ENCODE measurements around the gene NANOS2. TPM values are rescaled to one million over a fixed set of nuclear protein-coding genes. Genes with fewer than 3 reads are reported as not detected.
A peak's percentile ranks its signal among the peaks of the same experiment; 100 is the strongest.
"Not testable (repeated sequence)": the region's sequence is repeated elsewhere in the genome, so short reads cannot be mapped to it uniquely, and the experiment has no call there.

NANOS2 gene
- total RNA-seq, 1 donor from 2014 or later = not detected

DNA sequence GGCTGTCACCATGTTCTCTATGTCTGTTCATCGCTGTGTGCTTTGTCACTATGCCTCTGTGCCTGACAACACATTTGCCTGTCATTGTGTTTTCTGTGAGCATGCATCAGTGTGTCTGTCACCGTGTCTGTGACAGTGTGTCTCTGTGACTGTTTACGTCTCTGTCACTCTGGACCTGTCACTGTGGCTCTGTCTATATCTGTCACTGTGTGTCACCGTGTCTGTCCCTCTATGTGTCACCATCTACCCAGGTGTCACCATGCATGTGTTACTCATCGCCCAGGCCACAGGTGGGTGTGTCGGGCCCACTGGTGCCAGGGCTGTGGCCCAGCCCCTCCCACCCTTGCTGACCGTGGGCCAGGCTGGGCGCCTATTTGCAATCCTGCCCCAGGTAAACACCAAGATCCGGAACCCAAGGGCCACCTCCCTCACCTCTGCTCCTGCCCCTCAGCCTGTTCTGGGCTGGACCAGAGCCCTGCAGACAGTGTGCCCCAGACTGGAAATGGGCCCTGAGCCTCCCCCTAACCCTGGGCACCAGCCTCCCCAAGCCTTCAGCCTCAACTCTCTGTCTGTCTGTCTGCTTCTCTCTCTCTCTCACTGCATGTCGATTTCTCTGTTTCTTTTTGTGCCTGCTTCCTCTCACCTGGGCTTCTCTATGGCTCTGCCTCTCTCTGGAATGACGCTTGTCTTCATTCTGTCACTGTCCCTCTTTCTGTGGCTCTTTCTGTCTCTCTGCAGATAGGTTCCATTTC, 36.4 kb downstream of the NANOS2 start:
- DNase-seq (ENCODE audit: low spot score) = peak; percentile 94
- ATAC-seq = peak; percentile 46

DNA sequence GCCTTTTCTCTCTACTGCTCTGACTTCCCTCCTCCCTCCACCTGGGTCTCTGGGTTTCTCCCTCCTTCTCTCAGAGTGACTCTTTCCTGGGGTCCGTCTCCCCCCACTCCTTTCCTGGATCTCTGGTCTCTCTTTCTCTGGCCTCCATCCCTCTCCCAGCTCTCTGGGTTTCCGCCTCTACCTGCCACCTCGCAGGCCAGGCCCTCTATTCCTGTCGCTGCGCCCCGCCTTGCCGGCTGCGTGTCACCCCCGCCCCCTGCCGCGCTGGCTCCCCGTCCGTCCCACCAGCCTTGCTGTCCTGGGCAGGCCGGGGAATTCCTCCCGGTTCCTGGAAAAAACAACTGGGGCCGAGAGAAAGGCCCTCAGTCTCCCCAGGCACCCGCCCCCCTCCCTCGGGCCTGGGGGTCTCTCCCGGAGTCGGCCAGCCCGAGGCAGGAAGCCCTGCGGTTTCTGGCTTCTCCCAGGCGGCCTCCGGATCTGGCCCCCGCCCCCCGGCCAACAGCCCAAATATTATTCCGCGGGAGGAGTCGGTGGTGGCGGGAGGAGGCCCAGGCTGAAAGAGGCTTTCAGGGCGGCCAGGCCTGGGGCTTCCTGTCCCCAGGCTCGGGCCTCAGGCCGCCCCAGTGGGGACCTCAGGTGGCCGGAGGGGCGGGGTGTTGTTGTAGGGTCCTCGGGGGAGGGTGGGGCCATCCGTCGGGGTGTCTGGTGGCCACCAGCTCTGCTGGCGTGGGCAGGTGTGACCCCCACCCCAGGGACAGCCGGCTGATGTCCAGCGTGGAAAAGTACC, 38.0 kb downstream of the NANOS2 start:
- DNase-seq (ENCODE audit: low spot score) (peak; percentile 75), ATAC-seq (peak; percentile 46)

DNA sequence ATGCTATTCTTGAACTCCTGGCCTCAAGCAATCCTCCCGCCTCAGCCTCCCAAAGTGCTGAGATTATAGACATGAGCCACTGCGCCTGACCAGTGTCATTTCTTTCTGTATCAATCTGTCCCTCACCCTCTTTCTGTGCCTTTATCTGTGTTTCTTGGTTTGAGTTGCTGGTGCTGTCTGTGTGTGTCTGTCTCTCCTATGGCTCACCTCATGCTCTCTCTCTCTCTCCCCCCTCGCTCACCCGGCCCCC, 38.5 kb downstream of the NANOS2 start:
- DNase-seq (ENCODE audit: low spot score) (no peak), ATAC-seq (peak; percentile 2)

DNA sequence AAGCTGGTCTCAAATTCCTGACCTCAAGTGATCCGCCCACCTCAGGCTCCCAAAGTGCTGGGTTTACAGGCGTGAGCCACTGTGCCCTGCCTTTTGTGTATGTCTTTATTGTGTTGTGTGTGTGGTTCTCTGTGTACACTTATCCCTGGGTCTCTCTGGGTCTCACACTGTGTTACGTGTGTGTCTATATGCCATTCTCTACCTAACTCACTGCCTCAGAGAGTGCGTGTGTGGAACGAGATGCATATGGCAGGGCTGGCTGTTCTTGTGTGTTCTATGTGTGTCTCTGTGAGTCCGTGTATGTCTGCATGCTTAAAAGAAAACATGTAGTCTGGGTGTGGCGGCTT, 40.0 kb downstream of the NANOS2 start:
- DNase-seq (ENCODE audit: low spot score) = no peak
- no peak for ATAC-seq

DNA sequence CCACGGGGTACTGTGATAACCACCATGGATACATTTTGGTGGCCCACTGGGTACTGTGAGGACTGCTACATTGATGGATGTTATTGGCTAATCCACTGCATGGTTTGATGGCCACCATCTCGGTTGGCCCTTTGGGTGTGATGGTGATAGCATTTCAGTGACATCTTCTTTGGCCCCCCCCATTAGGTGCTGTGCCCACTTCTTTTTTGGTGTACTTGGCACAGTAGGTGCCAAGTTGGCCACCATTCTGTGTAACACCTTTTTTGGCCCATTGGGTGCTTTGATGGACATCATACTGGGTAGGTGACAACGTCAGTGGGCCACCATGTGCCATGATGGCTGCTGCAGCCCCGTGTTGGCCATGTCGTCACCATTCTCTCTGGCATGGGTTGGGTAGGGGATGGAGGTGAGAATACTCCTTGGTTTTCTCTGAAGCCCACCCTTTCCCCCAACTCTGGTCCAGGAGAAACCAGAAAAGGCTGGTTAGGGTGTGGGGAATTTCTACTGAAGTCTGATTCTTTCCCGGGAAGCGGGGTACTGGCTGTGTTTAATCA, 41.3 kb downstream of the NANOS2 start:
- ATAC-seq = peak; percentile 0

DNA sequence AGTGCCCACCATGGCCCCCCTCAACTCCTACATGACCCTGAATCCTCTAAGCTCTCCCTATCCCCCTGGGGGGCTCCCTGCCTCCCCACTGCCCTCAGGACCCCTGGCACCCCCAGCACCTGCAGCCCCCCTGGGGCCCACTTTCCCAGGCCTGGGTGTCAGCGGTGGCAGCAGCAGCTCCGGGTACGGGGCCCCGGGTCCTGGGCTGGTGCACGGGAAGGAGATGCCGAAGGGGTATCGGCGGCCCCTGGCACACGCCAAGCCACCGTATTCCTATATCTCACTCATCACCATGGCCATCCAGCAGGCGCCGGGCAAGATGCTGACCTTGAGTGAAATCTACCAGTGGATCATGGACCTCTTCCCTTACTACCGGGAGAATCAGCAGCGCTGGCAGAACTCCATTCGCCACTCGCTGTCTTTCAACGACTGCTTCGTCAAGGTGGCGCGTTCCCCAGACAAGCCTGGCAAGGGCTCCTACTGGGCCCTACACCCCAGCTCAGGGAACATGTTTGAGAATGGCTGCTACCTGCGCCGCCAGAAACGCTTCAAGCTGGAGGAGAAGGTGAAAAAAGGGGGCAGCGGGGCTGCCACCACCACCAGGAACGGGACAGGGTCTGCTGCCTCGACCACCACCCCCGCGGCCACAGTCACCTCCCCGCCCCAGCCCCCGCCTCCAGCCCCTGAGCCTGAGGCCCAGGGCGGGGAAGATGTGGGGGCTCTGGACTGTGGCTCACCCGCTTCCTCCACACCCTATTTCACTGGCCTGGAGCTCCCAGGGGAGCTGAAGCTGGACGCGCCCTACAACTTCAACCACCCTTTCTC, 42.3 kb downstream of the NANOS2 start:
- ATAC-seq (no peak), DNase-seq (ENCODE audit: low spot score) (no peak)

More for the DNA sequence above, 41.3 kb downstream of the NANOS2 start:
- no peak for DNase-seq (ENCODE audit: low spot score)

DNA sequence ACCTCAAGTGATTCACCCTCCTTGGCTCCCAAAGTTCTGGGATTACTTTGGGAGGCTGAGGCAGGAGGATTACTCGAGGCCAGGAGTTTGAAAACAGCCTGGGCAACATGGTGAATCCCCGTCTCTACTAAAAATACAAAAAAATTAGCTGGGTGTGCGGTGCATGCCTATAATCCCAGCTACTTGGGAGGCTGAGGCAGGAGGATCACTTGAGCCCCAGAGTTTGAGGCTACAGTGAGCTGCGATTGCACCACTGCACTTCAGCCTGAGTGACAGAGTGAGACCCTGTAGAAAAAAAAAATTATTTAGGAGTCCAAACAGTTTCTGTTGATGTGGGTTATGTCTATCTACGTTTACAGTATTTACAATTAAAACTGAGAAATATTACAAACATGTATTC, 43.8 kb downstream of the NANOS2 start:
- no peak for DNase-seq (ENCODE audit: low spot score)
- ATAC-seq = no peak

DNA sequence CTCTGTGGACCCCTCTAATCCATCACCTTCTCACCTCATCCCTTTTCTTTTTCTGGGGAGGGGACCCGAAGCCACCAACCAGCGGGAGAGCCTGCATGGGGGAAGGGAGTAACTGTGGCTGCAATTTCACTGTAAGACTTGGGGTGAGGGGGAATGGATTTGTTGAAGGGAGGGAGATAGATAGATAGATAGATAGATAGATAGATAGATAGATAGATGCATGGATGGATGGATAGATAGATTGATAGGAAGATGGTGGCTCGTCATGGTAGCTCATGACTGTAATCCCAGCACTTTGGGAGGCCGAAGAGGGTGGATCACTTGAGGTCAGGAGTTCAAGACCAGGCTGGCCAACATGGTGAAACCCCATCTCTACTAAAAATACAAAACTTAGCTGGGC, 47.3 kb downstream of the NANOS2 start:
- not testable (repeated sequence) for ATAC-seq

DNA sequence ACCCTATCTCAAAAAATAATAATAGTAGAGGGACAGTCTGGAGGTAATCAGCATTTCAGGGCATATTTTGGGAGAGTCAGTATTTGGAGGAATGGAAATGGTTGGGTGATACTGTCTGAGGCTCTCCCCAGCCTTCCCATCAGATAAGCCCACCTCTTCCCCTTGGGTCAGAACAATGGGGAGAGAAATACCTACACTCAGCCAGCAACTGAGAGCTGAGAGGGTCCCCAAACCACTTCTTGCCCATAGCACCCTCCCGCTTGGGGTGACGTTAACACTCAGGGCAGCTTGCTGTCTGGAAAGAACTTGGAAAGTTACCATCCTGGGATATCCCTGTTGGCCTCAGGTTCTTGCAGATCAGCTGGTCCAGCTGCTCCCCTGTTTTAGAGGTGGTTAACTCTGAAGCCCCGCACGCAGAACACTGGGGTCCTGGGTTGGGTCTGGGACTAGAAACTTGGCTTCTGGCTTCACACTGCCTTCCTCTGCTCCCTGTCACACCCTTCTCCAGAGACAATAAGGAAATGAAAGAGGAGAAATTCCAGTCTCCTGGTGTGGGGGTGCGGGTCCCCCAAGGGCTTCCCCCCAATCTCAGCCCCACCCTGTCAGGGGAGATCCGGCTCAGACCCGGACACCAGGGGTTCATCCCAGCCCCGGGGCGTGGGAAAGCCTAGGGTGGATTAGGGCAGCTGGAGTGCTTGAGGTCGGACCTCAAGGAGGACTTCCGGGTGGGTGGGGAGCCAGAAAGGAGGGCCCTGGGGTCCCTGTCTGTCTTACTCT, 48.0 kb downstream of the NANOS2 start:
- DNase-seq (ENCODE audit: low spot score) = no peak
- ATAC-seq = no peak

More for the DNA sequence above, 47.3 kb downstream of the NANOS2 start:
- not testable (repeated sequence) for DNase-seq (ENCODE audit: low spot score)

DNA sequence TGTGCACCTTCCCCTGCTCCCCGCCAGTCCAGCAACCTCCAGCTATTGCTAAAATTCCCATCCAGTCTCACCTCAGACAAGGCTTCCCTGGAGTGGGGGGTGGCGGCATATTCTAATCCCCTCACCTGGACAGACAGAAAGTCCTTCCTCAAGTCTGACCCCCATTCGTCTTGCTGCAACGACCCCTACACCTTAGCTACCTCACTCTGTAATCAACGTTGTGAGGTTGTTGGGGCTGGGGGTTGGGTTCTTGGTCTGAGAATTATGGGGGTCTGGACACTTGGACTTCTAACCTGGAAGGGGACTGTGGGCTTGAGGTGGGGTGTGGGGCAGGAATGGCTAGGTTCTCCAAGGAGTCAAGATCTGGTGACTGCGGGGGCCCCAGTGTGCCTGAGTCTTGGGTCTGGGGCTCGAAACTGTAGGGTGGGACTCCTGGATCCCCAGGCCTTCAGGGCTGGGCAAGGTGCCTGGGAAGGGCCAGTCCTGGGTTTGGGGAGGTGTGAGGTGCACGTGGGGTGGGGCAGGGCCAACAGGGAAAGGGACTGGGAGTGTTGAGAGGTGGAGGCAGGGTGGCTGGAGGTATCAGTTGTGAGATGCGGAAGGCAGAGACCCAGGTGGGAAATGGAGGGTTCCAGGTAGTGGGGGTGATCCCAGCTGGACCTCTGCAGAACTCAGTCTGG, 49.2 kb downstream of the NANOS2 start:
- ATAC-seq (no peak), DNase-seq (ENCODE audit: low spot score) (peak; percentile 72)

DNA sequence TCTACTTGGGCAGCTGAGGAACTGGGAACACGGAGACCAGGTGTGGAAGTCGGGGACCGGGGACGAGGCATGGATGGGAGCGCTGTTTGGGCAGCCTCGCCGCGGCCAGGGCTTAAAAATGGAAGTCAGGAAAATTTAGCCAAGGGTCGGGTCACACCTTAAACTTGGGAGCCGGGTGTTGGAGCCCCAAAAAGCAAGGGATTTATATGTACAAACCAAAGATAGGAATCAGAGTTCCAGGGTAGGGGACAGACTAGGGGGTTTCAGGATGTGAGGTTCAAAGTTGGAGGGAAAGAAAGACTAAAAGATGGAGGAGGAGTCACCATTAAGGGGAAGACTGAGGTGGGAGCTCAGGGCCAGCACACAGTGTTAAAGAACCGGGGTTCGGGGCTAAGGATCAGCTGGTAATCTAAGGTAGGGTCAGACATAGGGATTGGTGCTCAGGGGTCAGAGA, 49.9 kb downstream of the NANOS2 start:
- DNase-seq (ENCODE audit: low spot score) (no peak), ATAC-seq (no peak)

DNA sequence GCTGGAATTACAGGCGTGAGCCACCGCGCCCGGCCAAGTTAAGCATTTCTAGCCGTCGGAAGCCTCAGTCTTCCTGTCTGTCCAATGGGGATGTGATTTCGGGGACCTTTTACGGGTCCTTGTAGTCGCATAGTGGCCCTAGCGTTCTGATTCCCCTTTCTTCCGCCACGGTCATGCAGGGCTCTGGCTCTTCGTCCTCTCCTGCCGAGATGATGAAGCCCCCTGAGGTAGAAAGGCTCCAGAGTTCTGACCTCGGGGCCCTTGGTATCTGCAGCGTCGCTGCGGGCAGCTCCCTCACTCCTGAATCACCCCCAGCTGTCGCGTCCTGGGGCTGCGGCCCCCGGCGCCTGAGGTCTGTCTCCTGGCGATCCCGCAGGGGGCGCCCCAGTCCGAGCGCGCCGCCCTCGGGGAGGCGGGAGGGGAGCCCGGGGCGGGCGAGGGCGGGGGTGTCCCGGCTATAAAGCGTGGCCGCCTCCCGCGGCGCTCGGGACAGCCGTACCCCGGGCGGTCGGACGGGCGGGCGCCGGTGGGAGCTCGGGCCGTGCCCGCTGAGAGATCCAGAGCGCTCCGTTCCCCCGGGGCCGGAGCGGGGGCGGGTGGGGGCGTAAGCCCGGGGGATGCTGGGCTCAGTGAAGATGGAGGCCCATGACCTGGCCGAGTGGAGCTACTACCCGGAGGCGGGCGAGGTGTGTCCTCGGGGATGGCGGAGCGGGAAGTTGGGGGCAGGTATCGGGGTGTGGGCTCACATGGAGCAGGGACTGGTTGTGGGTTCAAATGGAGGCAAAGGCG, 50.5 kb downstream of the NANOS2 start, which contains the start of gene FOXA3:
Gene FOXA3, plus strand, starts transcription at position 487 of the 789 bp plus-strand sequence. Its CDS starts 131 bp downstream, at position 618.
- peak; percentile 82 for ATAC-seq

DNA sequence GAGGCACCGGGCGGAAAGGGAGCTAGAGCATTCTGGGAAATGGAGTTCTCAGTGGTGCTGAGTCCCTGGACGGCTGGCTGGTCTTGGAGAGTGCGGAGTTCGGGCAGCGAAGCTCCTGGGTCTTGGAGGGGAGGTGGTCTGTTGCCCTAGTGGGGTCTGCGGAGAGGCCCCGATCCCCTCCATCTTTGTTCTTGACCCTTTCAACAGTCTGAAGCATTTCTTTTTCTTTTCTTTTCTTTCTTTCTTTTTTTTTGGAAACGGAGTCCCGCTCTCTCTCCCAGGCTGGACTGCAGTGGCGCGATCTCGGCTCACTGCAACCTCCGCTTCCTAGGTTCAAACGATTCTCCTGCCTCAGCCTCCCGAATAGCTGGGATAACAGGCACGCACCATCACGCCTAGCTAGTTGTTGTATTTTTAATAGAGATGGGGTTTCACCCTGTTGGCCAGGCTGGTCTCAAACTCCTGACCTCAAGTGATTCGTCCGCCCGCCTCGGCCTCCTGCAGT, 51.2 kb downstream of the NANOS2 start:
- ATAC-seq = peak; percentile 1

More for the DNA sequence above, 50.5 kb downstream of the NANOS2 start, which contains the start of gene FOXA3:
- DNase-seq (ENCODE audit: low spot score) = peak; percentile 87

More for the DNA sequence above, 51.2 kb downstream of the NANOS2 start:
- DNase-seq (ENCODE audit: low spot score) = no peak

Other genes starting within 250 kb of the NANOS2 start
- gene GIPR, start 246.6 kb downstream of the NANOS2 start, total RNA-seq = 0.18 TPM
- 91.2 TPM for gene SNRPD2, start 222.8 kb downstream of the NANOS2 start, total RNA-seq
- 7.8 TPM for gene QPCTL, start 222.1 kb downstream of the NANOS2 start, total RNA-seq
- 8.2 TPM for gene FBXO46, start 183.9 kb downstream of the NANOS2 start, total RNA-seq
- not detected for gene MEIOSIN, start 181.3 kb downstream of the NANOS2 start, total RNA-seq
- 12.1 TPM for gene SIX5, start 145.5 kb downstream of the NANOS2 start, total RNA-seq
- 7.8 TPM for gene DMPK, start 132.3 kb downstream of the NANOS2 start, total RNA-seq
- 13.9 TPM for gene DMWD, start 121.9 kb downstream of the NANOS2 start, total RNA-seq
- gene RSPH6A, start 99.5 kb downstream of the NANOS2 start, total RNA-seq = not detected
- gene SYMPK, start 51.6 kb downstream of the NANOS2 start, total RNA-seq = 45.9 TPM
- gene FOXA3, start 50.5 kb downstream of the NANOS2 start, total RNA-seq = 31.6 TPM
- 19.5 TPM for gene IRF2BP1, start 28.6 kb downstream of the NANOS2 start, total RNA-seq
- 5.0 TPM for gene MYPOP, start 12.2 kb downstream of the NANOS2 start, total RNA-seq
- 2.0 TPM for gene NOVA2, start 59.1 kb upstream of the NANOS2 start, total RNA-seq
- gene CCDC61, start 80.7 kb upstream of the NANOS2 start, total RNA-seq = 11.1 TPM
- 0.43 TPM for gene PGLYRP1, start 108.3 kb upstream of the NANOS2 start, total RNA-seq
- not detected for gene IGFL4, start 126.2 kb upstream of the NANOS2 start, total RNA-seq
- gene IGFL3, start 209.9 kb upstream of the NANOS2 start, total RNA-seq = not detected
- not detected for gene IGFL2, start 233.5 kb upstream of the NANOS2 start, total RNA-seq

All from left lobe of liver (tissue), 2 donors.